NOMO-1 (cell line): Measurements from ENCODE around the gene GRSF1.

Experiments
- DNase-seq, 2 experiments: peaks; one replicate each; lab custom pipeline; 2025; ENCODE audit not compliant: unreplicated experiment in 2 of 2; lab: John Stamatoyannopoulos, UW

GRSF1 gene

GRCh38 chr4:70768301-70768948 is 71.3 kb downstream of the GRSF1 start:
- DNase-seq: no peak
